Measurements from ENCODE around the gene BBS12. TPM values are rescaled to one million over a fixed set of nuclear protein-coding genes. Genes with fewer than 3 reads are reported as not detected.
"Not testable (repeated sequence)": the region's sequence is repeated elsewhere in the genome, so short reads cannot be mapped to it uniquely, and the experiment has no call there.

The BBS12 gene
- total RNA-seq, 1 experiment from 2014 or later, result 1.5 TPM

DNA sequence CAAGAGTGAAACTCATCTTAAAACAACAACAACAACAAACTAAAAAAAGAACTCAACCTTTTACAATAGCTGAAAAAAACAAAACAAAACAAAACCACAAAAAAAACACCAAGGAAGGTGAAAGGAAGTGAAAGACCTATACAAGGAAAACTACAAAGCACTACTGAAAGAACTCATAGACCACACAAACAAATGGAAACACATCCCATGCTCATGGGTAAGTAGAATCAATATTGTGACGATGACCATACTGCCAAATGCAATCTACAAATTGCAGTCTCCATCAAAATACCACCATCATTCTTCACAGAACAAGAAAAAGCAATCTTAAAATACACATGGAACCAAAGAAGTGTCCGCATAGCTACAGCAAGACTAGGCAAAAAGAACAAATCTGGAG, 52.6 kb downstream of the BBS12 start:
- BruUV-seq (replicated peaks), result no TSS peak
- in situ Hi-C loops (cut with HindIII; ENCODE audit: low pct_unique_long_range_greater_than_20kb, low sequenced_read_pairs), result no loop called here
- POLR2A ChIA-PET, result no interaction called here
- ATAC-seq (no peak), DNase-seq (ENCODE audit: low read depth, low spot score) (no peak)
- CTCF ChIA-PET, result no interaction called here
- Histone ChIP-seq H3K27me3 (ENCODE audit: control insufficient read depth, insufficient read depth, low read length) (no peaks in the 10 kb centered on the region), H3K9me3 (ENCODE audit: control insufficient read depth, insufficient read depth, low read depth, low read length) (no peaks in the 10 kb centered on the region), H3K36me3 (ENCODE audit: control insufficient read depth, insufficient read depth, low read length) (no peaks in the 10 kb centered on the region), H3K4me1 (ENCODE audit: control insufficient read depth, insufficient read depth, low read length) (peaks cover 8% of the 10 kb centered on the region; the same call in 1 of the 2 replicates), H3K27ac (ENCODE audit: low read length) (peak overlapping the region; percentile 78), H3K4me3 (ENCODE audit: low read depth in 2 of 2, low read length in 2 of 2) (no peak overlapping the region)
- intact Hi-C loops (cut with micrococcal nuclease; ENCODE audit: unreplicated experiment), result no loop called here
- TF ChIP-seq SIN3A (IDR thresholded peaks at IDR 0.05; ENCODE audit: borderline replicate concordance, insufficient read depth, low read depth, low read length) (no peak), POLR2AphosphoS5 (IDR thresholded peaks at IDR 0.05; ENCODE audit: low read depth, low read length) (no peak), TCF7L2 (IDR thresholded peaks at IDR 0.05; ENCODE audit: low read depth, low read length) (no peak)
- TF ChIP-seq, protein P1, sequence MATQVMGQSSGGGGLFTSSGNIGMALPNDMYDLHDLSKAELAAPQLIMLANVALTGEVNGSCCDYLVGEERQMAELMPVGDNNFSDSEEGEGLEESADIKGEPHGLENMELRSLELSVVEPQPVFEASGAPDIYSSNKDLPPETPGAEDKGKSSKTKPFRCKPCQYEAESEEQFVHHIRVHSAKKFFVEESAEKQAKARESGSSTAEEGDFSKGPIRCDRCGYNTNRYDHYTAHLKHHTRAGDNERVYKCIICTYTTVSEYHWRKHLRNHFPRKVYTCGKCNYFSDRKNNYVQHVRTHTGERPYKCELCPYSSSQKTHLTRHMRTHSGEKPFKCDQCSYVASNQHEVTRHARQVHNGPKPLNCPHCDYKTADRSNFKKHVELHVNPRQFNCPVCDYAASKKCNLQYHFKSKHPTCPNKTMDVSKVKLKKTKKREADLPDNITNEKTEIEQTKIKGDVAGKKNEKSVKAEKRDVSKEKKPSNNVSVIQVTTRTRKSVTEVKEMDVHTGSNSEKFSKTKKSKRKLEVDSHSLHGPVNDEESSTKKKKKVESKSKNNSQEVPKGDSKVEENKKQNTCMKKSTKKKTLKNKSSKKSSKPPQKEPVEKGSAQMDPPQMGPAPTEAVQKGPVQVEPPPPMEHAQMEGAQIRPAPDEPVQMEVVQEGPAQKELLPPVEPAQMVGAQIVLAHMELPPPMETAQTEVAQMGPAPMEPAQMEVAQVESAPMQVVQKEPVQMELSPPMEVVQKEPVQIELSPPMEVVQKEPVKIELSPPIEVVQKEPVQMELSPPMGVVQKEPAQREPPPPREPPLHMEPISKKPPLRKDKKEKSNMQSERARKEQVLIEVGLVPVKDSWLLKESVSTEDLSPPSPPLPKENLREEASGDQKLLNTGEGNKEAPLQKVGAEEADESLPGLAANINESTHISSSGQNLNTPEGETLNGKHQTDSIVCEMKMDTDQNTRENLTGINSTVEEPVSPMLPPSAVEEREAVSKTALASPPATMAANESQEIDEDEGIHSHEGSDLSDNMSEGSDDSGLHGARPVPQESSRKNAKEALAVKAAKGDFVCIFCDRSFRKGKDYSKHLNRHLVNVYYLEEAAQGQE (IDR thresholded peaks at IDR 0.05; ENCODE audit: insufficient read depth in 1 of 2, low read depth in 2 of 2, low read length in 1 of 2), result no peak
- TF ChIP-seq, protein P2, sequence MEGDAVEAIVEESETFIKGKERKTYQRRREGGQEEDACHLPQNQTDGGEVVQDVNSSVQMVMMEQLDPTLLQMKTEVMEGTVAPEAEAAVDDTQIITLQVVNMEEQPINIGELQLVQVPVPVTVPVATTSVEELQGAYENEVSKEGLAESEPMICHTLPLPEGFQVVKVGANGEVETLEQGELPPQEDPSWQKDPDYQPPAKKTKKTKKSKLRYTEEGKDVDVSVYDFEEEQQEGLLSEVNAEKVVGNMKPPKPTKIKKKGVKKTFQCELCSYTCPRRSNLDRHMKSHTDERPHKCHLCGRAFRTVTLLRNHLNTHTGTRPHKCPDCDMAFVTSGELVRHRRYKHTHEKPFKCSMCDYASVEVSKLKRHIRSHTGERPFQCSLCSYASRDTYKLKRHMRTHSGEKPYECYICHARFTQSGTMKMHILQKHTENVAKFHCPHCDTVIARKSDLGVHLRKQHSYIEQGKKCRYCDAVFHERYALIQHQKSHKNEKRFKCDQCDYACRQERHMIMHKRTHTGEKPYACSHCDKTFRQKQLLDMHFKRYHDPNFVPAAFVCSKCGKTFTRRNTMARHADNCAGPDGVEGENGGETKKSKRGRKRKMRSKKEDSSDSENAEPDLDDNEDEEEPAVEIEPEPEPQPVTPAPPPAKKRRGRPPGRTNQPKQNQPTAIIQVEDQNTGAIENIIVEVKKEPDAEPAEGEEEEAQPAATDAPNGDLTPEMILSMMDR (IDR thresholded peaks at IDR 0.05), result no peak

DNA sequence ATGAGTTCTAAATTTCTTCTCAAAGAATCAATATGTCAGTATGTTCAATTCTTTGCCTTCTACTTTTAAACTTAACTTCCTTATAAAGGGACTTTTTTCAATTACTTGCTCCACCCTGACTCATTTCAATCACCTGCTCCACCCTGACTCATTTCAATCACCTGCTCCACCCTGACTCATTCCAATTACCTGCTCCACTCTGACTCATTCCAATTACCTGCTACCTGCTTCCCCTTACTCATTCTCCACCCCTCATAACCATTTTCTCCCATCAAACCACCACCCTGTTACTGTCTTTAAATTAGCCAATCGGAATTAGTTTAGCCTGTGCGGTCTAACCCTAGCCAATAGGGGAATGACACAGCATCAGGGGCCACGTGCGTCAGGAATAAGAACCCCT, 53.8 kb downstream of the BBS12 start:
- in situ Hi-C loops (cut with HindIII; ENCODE audit: low pct_unique_long_range_greater_than_20kb, low sequenced_read_pairs); intact Hi-C loops (cut with micrococcal nuclease; ENCODE audit: unreplicated experiment); H3K4me1 ChIP-seq (ENCODE audit: control insufficient read depth, insufficient read depth, low read length); DNase-seq (ENCODE audit: low read depth, low spot score); ATAC-seq; POLR2A ChIA-PET; H3K4me3 ChIP-seq (ENCODE audit: low read depth in 2 of 2, low read length in 2 of 2); CTCF ChIA-PET; H3K36me3 ChIP-seq (ENCODE audit: control insufficient read depth, insufficient read depth, low read length); H3K27me3 ChIP-seq (ENCODE audit: control insufficient read depth, insufficient read depth, low read length); H3K9me3 ChIP-seq (ENCODE audit: control insufficient read depth, insufficient read depth, low read depth, low read length); BruUV-seq (replicated peaks): not testable (repeated sequence)
- peak overlapping the region; percentile 48; the same call in 1 of the 2 replicates for H3K27ac ChIP-seq (ENCODE audit: low read length)

DNA sequence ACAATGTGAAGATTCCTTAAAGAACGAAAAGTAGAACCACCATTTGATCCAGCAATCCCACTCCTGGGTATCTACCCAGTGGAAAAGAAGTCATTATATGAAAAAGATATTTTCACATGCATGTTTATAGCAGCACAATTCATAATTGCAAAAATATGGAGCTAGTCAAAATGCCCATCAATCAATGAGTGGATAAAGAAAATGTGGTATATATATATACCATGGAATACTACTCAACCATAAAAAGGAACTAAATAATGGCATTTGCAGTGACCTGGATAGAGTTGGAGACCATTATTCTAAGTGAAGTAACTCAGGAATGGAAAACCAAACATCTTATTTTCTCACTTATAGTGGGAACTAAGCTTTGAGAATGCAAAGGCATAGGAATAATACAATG, 54.4 kb downstream of the BBS12 start:
- H3K27me3 ChIP-seq (ENCODE audit: control insufficient read depth, insufficient read depth, low read length); BruUV-seq (replicated peaks); H3K9me3 ChIP-seq (ENCODE audit: control insufficient read depth, insufficient read depth, low read depth, low read length); H3K36me3 ChIP-seq (ENCODE audit: control insufficient read depth, insufficient read depth, low read length); in situ Hi-C loops (cut with HindIII; ENCODE audit: low pct_unique_long_range_greater_than_20kb, low sequenced_read_pairs); DNase-seq (ENCODE audit: low read depth, low spot score); CTCF ChIA-PET; H3K27ac ChIP-seq (ENCODE audit: low read length); H3K4me1 ChIP-seq (ENCODE audit: control insufficient read depth, insufficient read depth, low read length); POLR2A ChIA-PET; intact Hi-C loops (cut with micrococcal nuclease; ENCODE audit: unreplicated experiment); ATAC-seq; H3K4me3 ChIP-seq (ENCODE audit: low read depth in 2 of 2, low read length in 2 of 2): not testable (repeated sequence)

Measured in Panc1 (cell line).